ENCODE results near the gene MON2. TPM values are rescaled to one million over a fixed set of nuclear protein-coding genes. Genes with fewer than 3 reads are reported as not detected.

MON2 gene
- total RNA-seq, 4 donors from 2014 or later, result 36.1 to 92.9 (median 42.8) TPM

DNA sequence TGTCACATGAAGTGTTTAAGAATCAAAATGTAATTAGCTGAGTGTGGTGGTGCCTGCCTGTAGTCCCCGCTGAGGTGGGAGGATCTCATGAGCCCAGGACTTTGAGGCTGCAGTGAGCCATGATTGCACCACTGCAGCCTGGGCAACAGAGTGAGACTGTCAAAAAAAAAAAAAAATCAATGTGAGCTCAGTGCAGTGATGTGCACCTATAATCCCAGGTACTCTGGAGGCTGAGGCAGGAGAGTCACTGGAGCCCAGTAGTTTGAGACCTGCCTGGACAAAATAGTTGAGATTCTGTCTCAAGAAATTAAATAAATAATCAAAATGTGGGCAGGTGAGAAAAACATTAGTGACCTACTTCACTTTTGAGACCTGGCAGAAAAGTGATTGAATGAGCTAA lies 140.0 kb downstream of the MON2 start:
- 96 to 100% methylated on average over 1 of the region's 1 CpG for WGBS, 2 donors
- TF ChIP-seq POLR2A (IDR thresholded peaks at IDR 0.05), result no peak
- no peak for TF ChIP-seq CTCF (IDR thresholded peaks at IDR 0.05)
- intact Hi-C loops (cut with DNase I; ENCODE audit: low total_unique reads), result loop anchor here (10.0 kb wide), 1 partner anchor 128 kb away; no protein-coding TSS in a partner anchor
- no peak for DNase-seq (ENCODE audit: low spot score in 2 of 2)
- no peak overlapping the region for H3K4me3 ChIP-seq (ENCODE audit: low read depth, poor library complexity, severe bottlenecking)

DNA sequence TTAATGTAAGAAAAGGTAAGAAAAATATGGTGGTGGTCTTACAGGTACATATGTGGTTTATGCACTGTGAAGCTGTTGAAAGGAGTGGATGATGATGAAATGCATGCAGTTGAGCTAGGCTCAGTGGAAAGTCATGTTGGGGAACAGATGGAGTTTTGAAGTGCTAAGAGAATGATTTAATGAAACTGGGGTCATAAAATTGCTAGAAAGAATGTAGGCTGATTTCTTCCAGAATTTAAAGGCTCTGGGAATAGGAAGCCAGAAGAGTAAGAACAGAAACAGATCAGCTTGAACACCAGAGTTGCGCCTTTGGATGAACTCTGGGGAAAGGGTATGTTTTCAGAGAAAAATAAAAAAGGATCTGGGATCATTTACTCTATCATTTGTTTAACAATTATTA lies 146.5 kb downstream of the MON2 start:
- 71 to 86% methylated on average over 1 of the region's 1 CpG for WGBS, 2 donors
- no peak overlapping the region for H3K4me3 ChIP-seq (ENCODE audit: low read depth, poor library complexity, severe bottlenecking)
- TF ChIP-seq CTCF (IDR thresholded peaks at IDR 0.05) (no peak), POLR2A (IDR thresholded peaks at IDR 0.05) (no peak)
- no peak for DNase-seq (ENCODE audit: low spot score in 2 of 2)
- intact Hi-C loops (cut with DNase I; ENCODE audit: low total_unique reads), result no loop called here

GRCh38 chr12:62618319-62618718 lies 151.7 kb downstream of the MON2 start:
- no peak for TF ChIP-seq CTCF (IDR thresholded peaks at IDR 0.05)
- no peak for TF ChIP-seq POLR2A (IDR thresholded peaks at IDR 0.05)
- intact Hi-C loops (cut with DNase I; ENCODE audit: low total_unique reads), result no loop called here
- DNase-seq (ENCODE audit: low spot score in 2 of 2), result no peak
- H3K4me3 ChIP-seq (ENCODE audit: low read depth, poor library complexity, severe bottlenecking), result no peak overlapping the region

GRCh38 chr12:62618930-62619329 lies 152.3 kb downstream of the MON2 start:
- H3K4me3 ChIP-seq (ENCODE audit: low read depth, poor library complexity, severe bottlenecking), result no peak overlapping the region
- no peak for DNase-seq (ENCODE audit: low spot score in 2 of 2)
- TF ChIP-seq CTCF (IDR thresholded peaks at IDR 0.05) (no peak), POLR2A (IDR thresholded peaks at IDR 0.05) (no peak)
- intact Hi-C loops (cut with DNase I; ENCODE audit: low total_unique reads), result no loop called here
- 81 to 89% methylated on average over 2 of the region's 2 CpGs for whole genome bisulfite sequencing, 2 donors

- no peak for DNase-seq (ENCODE audit: low spot score in 2 of 2)
- H3K4me3 ChIP-seq (ENCODE audit: low read depth, poor library complexity, severe bottlenecking), result no peak overlapping the region
- TF ChIP-seq CTCF (IDR thresholded peaks at IDR 0.05) (no peak), POLR2A (IDR thresholded peaks at IDR 0.05) (no peak)
- intact Hi-C loops (cut with DNase I; ENCODE audit: low total_unique reads), result no loop called here
- 64 to 79% methylated on average over 8 of the region's 8 CpGs for WGBS, 2 donors
These were observed 154.5 kb downstream of the MON2 start for GRCh38 chr12:62621101-62621638.

DNA sequence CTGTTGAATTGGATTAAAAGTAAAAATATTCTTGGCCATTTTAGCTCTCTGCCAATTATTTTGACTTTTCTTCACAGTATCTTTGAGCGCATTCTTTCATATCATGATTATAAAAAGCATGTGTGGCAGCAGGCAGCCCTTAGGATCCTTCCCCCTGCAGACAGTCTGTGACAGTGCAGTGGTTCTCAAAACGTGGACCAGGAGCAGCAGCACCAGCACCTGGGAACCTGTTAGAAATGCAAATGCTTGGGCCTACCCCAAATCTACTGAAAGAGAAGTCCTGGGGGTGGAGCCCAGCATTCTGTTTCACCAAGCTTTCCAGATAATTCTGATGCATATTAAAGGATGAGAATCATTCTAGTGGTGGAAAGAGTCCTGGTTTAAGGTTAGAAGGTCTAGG lies 155.6 kb downstream of the MON2 start:
- 51 to 59% methylated on average over 2 of the region's 2 CpGs for WGBS, 2 donors
- intact Hi-C loops (cut with DNase I; ENCODE audit: low total_unique reads), result no loop called here
- H3K4me3 ChIP-seq (ENCODE audit: low read depth, poor library complexity, severe bottlenecking), result no peak overlapping the region
- DNase-seq (ENCODE audit: low spot score in 2 of 2), result no peak
- TF ChIP-seq POLR2A (IDR thresholded peaks at IDR 0.05) (no peak), CTCF (IDR thresholded peaks at IDR 0.05) (no peak)

Data from lower leg skin (tissue), 4 donors.